ENCODE measurements around the gene GMPR2.

DNA sequence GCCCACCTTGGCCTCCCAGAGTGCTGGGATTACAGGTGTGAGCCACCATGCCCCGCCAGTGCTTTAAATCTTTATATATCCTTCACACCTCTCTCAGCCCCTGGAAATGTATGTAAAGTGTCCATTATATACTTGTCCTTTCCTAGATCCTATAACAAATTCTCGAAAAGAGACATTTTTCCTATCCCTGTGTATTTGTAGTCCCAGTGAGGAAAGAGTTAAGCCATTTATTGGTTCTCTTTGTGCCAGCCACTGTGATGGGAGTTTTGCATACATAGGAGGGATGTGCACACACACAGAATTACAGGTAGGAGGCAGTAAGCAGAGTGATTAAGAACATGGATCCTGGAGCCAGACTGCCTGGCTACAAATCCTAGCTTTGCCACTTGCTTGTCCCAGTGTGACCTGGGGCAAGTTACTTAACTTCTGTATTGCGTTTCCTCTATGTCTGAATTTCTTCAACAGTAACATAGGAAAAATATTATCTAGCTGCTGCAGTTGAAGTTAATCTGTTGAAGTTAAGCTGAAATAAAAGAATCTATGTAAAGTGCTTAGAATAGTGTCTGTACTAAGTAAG is 40.8 kb downstream of the GMPR2 start:
- no peak for TF ChIP-seq CTCF (IDR thresholded peaks at IDR 0.05)
- TF ChIP-seq POLR2A (IDR thresholded peaks at IDR 0.05) = no peak

All from thyroid gland (tissue), 4 donors.